GOT3 (cell line): ENCODE data around the gene PRKCA.

Experiments used
- DNase-seq: peaks from one replicate; lab custom pipeline; 2025; ENCODE audit warnings: mixed read lengths; lab: John Stamatoyannopoulos, UW

PRKCA gene

DNA sequence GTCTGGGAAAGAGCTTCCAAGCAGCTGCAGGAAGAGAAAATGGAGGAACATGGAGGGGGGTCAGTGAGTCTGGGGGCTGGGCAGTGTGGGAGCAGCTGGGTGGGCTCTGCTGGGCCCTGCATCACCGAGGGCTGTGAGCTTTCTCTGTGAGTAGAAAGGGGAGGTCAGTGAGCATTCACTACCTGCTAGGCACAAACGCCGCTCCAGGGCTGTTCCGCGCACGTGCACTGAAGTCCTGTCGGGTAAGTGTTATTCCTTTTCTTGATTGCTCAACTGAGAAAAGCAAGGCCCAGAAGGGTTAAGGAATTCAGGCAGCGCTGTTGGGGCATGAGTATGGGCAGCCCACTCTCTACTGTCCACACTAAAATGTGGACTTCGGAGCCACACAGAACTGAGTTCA, 537.2 kb downstream of the PRKCA start:
- no peak for DNase-seq

DNA sequence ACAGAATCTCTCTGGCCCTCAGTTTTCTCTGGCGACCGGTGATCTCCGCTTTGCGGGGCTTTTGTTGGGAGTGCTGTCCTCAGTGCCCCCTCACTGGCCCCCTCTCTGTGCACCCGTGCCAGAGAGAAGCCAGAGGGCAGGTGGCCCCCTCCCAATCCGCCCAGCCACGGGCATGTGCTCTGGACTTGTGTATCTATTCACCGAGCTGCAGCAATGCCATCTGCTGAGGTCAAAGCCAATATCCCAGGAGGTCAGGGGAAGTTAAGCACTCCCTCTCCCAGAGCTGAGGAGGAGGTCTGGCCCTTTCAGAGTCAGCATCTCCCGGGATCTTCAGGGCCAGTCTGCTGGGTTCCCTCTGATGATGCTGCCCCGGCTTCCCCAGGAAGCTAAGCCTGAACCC, 537.6 kb downstream of the PRKCA start:
- DNase-seq, result no peak

- DNase-seq, result no peak
Observed at GRCh38 chr17:66841328-66841727, 538.9 kb downstream of the PRKCA start.

GRCh38 chr17:66841744-66842143, 539.3 kb downstream of the PRKCA start:
- no peak for DNase-seq

- no peak for DNase-seq
Observed at GRCh38 chr17:66842505-66842904, 540.1 kb downstream of the PRKCA start.

GRCh38 chr17:66842959-66843358, 540.5 kb downstream of the PRKCA start:
- no peak for DNase-seq

DNA sequence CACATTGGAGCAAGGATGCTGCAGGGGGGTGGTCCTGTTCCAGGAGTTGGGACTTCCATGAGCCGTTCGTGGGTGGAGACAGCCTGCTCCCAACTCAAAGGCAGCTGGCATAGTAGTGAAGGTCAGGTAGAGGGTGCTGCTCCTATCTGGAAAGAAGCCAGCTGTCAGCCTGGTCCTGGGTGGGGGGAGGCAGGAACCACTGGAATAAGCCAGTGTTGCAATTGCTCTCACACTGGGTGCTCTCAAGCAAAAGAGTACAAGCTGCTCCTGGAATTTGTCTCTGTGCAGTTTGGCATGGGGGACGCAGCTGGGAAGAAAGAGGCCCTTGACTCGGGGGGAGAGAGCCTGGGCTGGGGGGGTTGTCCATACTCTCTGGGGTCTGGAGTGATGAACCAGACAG, 541.2 kb downstream of the PRKCA start:
- DNase-seq, result no peak

DNA sequence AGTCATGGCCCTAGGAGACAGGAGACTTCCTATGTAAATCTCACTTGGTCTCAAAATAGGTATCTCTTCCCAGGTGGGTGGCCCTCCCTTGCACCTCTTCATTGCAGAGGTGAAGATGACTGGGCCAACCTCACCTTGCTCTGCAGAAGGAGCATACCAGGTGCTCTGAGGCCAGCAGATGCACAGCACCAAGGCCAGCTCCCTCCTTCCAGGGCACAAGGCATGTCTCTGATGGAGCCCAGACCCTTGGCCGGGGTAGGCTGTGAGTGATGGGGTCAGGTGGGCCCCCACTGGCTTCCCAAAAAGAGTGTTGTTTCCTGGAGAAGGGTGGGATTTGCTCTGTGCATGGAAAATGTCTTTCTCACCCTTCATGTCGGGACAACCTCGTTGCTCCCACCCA, 545.3 kb downstream of the PRKCA start:
- DNase-seq, result no peak

DNA sequence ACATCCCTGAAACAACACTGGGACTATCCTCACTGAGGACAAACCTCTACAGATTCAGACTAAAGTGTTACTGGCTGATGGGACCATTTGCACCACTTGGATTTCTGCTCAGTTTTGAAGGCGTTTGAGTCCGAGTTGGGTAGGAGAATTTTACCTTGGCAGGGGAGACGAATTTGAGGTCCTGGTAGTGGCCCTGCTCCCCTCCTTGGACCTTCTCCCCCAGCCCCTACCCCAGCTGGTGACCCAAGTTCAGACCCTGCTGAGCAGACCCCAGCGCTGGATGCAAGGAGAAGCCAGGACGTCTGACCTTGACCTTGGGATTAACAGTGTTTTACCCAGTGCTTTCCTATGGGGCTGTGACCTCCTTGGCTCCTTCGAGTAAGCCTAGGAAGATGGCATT, 546.1 kb downstream of the PRKCA start:
- no peak for DNase-seq

DNA sequence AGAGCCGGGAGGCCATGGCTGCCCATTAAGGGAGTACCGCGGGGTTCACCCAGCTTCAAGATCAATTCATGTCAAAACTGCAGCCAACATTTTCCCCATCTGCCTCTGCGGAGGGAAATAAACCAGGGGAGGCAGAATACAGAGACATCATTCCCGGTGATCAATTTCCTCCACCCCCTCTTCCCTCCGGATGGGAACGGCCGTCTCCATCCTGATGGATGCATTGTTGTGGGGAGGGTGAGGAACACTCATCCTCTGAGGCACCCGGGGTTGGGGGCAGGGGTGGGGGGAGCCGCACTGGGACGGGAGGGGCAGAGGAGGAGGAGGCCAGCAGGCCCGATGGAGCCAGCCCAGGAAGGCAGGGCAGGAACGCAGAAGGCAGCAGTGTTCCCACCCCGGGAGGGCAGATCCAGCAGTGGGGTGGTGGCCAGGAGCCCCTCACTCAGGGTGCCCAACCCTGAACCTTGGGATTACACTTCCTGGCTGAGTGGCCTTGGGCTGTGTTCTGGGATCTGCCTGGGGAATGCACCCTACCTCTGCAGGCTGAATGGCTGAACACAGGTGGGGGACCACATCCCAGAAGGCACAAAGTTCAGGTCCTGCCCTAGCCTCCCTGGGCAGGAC, 546.7 kb downstream of the PRKCA start:
- no peak for DNase-seq

DNA sequence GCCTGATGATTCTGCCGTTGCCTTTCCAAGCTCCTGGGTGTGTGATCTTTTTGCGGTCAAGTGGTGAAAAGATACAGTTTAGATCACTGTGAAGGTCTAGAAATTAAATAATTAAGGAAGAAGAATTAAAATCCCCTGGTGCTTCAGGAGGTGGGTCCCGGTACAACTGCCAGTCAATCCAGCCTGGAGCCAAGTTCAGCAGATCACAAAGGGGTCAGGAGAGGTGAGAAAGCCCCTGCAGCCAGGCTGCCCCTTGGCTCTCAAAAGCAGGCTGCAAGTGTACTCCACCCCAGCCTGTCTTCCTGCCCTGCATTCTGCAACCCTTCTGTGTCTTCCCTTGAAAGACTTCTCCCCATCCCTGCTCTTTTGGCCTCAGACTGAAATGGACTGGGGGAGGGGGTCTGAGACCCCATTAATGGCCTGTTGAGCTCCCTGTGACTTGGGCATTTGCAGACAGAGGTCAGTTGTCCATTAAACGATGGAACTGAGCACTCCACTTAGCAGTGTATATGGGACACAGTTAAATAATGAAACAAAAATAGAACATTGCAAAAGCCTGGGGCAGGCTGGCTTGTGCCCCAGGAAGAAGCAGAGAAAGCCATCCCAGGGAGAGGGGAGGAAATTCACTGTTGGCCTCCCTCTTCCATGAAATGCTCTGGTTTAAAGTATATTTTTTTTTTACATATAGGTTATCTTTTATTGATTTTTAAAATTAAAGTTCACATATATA, 547.6 kb downstream of the PRKCA start:
- DNase-seq, result no peak

DNA sequence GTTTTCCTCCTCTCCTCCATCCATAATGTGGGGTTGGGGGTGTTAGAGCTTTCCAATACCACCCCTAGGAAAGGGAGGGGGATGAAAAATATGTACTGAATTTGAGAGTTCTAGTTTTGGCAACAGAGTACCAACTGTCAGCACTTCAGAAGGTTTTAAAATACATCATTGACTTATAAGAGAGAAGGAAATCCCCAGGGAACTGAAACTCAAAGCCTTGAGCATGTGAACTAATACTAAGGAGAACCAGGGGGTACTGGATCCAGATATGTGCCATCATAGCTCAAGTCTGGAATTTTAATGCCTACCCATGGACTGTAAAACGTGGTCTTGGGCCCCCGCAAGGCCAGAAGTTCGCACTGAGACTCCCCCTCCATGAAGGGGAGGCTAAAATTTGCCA, 548.3 kb downstream of the PRKCA start:
- DNase-seq, result no peak

DNA sequence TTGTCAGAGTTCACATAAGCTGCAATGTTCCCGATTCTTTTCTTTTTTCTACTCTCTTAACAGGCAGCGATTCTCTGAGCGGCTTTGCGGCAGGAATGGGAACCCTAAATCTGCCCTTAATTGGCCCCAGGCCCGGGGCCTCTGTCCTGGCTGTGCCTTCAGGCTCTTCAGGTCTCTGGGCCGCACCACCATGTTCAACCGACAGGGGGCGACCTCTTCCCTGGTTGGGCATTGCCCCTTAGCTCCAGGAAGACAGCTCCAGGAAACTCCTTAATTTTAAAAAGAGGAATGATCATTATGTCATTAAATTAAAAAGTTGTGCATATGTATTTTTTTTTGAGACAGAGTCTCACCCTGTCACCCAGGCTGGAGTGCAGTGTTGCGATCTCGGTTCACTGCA, 552.8 kb downstream of the PRKCA start:
- no peak for DNase-seq

- no peak for DNase-seq
Observed at GRCh38 chr17:66858226-66859083, 556.0 kb downstream of the PRKCA start.

GRCh38 chr17:66859353-66859752, 556.9 kb downstream of the PRKCA start:
- DNase-seq, result no peak

DNA sequence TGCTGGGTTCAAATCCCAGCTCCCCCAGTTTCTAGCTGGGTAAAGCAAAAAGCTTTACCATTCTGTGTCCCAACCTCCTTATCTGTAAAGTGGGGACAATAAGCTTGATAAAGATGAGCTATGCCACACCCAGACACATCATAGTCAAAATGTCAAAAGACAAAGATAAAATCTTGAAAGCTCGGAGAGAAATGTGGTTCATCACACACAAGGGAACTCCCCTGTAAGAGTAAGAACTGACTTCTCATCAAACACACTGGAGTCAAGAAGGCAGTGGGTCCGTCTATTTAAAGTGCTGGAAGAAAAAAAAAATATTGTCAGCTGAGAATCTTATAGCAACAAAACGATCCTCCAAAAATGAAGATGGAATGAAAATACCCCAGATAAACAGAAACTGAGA, 557.8 kb downstream of the PRKCA start:
- no peak for DNase-seq
